GM12865 (cell line): ENCODE data around the gene RBFOX1.

ENCODE experiments used
- DNase-seq: peaks from one replicate; pipeline ENCODE4 v3.0.0; 2010; ENCODE audit warnings: low read depth
- H3K4me3 ChIP-seq: 2 replicates; pipeline ENCODE4 v1.5.1; 2011; ENCODE audit warnings: mild to moderate bottlenecking, low read depth, low read length, control low read depth
- TF ChIP-seq, protein P1 (sequence below): IDR thresholded peaks from 2 replicates; pipeline ENCODE4 v1.5.1; 2011; ENCODE audit warnings: low read length, control low read depth, low read depth, inconsistent platforms; ENCODE audit not compliant: insufficient read depth; ENCODE audit errors: missing control alignments

The RBFOX1 gene

DNA sequence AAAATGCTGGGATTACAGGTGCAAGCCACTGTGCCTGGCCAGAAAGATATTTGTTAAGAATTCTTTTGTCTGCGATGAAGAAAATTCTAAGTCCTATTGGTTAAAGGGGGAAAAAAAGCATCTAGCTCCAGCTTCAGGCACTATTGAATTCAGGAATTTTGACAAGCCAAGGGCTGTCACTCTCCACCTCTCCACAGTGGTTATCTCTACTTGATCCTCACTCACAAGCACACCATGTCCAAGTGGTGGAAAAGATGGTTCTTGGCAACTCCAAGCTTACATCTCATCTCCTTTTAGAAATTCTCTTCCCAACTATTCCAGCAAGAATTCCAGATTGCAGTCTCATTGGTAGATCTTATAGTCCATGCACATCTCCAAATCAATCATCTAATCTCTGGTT lies 7.1 kb downstream of the RBFOX1 start:
- DNase-seq, result no peak
- H3K4me3 ChIP-seq, result no peak overlapping the region
- TF ChIP-seq, protein P1, sequence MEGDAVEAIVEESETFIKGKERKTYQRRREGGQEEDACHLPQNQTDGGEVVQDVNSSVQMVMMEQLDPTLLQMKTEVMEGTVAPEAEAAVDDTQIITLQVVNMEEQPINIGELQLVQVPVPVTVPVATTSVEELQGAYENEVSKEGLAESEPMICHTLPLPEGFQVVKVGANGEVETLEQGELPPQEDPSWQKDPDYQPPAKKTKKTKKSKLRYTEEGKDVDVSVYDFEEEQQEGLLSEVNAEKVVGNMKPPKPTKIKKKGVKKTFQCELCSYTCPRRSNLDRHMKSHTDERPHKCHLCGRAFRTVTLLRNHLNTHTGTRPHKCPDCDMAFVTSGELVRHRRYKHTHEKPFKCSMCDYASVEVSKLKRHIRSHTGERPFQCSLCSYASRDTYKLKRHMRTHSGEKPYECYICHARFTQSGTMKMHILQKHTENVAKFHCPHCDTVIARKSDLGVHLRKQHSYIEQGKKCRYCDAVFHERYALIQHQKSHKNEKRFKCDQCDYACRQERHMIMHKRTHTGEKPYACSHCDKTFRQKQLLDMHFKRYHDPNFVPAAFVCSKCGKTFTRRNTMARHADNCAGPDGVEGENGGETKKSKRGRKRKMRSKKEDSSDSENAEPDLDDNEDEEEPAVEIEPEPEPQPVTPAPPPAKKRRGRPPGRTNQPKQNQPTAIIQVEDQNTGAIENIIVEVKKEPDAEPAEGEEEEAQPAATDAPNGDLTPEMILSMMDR, result no peak

DNA sequence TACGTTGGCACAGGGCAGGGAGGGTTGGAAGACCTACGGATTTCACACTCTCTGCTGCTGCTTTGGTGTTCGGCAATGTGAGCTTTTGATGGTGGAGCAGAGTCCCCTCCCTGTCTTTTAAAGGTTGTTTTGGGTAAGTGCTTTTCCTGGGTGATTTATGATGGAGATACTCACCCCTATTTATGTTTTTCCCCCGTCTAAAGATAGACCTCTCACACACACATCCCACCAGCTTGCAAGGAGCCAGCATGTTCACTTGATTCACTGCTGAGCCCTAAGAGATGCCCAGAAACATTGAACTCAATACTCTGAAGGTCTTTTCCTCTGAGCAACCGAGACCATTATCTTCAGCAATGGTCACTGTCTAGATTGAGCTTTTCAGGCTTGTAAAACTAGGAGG lies 8.3 kb downstream of the RBFOX1 start:
- TF ChIP-seq, protein P1, result no peak
- no peak overlapping the region for H3K4me3 ChIP-seq
- DNase-seq, result no peak

DNA sequence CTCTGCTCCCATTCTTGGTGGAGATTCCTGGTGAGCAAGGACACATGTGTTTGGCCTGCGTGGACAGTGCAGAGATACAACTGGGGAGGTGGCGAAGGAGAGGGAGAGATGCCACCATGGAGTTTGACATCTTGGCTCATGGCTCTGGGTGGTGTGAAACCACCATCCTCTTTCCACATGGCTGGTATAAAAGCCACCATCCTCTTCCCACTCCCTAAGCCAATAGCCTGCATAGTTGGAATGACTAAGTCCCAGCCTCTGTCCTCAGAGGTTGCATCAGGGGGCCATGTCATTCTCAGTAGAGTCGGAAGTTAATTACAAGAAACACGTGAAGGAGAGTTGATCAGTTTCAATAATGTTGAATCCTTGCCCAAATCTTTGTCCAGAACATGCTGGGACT lies 10.0 kb downstream of the RBFOX1 start:
- H3K4me3 ChIP-seq, result no peak overlapping the region
- TF ChIP-seq, protein P1, result no peak
- DNase-seq, result no peak

DNA sequence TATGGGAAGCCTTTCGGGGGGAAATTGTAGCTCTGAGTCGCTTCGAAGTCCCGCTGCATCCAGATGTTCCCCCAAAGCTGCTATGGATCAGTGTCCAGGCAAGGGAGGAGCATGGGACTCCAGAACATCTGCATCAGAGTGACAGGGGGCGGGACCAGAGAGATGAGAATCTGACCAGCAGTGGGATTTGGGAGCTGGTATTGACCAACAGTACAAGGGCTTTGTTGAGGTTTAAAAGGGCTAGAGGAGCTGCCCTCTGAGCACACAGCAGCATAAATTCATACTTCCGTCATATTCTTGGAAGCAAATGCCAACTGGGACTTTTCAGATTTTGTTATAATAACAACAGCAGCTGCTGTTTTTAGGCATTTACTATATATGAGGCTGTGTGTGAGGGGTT lies 10.6 kb downstream of the RBFOX1 start:
- no peak for DNase-seq
- H3K4me3 ChIP-seq, result no peak overlapping the region
- TF ChIP-seq, protein P1, result no peak

DNA sequence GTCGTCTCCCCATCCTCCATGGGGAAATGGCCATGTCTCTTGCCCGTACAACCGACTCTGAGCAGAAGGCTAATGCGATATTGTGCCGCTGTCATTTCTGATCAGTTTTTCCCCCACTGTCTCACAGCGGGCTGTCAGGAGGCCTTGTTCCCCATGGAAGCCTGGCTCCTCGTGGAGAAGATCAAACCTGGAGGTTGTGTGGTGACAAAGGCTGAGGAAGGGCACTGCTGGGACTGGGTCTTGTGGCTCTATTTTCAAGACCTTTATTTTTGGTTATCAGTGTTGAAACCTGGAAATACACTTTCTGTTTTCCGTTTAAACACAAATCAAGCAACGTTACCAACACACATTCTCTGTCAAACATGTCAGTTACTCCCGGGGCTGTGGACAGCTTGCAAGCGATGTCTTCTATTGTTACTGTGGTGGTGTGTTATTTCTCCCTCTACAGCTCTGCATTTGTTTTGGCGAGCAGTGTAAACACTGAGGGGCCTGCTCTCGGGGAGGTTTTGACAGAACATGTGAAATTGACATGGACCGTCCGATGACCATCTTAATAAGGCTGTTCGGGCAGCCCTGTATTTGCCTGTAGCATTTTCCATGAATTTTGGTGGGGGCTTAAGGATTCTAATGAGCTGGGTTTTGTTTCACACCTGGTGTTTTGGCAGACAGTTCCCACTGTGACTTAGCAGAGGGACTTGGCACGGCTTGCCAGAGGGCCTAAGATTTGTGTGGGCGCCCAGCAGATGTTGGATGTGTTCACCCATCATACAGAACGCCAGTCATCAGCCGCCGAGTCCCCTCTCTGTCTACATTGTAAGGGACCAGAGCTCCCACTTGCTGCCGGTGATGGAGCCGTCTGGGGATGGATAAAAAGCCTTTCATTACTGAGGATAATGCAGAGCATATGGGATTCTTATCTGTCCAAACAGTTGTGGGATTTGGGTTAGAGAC lies 12.5 kb downstream of the RBFOX1 start:
- no peak for DNase-seq
- TF ChIP-seq, protein P1, result no peak

DNA sequence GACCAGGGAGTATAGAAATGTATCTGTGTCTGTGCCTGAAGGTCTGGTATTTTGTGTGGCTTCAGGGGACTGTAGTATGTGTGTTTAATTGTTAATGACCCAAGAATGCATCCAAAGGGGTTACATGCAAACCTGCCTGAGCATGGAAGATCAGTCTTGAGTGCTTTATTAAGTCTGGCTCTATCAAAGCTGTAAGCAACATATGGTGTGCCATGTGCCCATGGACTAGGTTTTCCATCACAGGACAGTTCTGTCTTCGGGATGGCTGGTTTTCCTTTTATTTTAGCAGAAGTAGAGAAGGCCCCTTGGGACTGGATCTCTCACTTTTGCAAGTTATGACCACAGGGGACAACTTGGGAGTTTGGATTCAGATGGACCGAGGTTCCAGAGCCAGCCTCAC lies 18.2 kb downstream of the RBFOX1 start:
- TF ChIP-seq, protein P1, result no peak
- no peak for DNase-seq
- no peak overlapping the region for H3K4me3 ChIP-seq

More for the DNA sequence above, 12.5 kb downstream of the RBFOX1 start:
- no peak overlapping the region for H3K4me3 ChIP-seq
